ENCODE measurements around the gene FAM83C. TPM values are rescaled to one million over a fixed set of nuclear protein-coding genes. Genes with fewer than 3 reads are reported as not detected.

Gene FAM83C
- polyA plus RNA-seq, 1 of the 3 experiments (the other 2 are of a cell fraction), result not detected

- WGBS (ENCODE audit: low lambda C conversion rate), result 89% methylated on average over 8 of the region's 9 CpGs
- Histone ChIP-seq H3F3A (replicated peaks; ENCODE audit: insufficient read depth) (no peaks in the 10 kb centered on the region), H3K27me3 (ENCODE audit: insufficient read depth) (no peaks in the 10 kb centered on the region), H4K20me1 (ENCODE audit: insufficient read depth) (no peaks in the 10 kb centered on the region), H3K9me2 (no peaks in the 10 kb centered on the region), H3K4me1 (ENCODE audit: control insufficient read depth in 1 of 2, insufficient read depth in 2 of 2, low read depth in 1 of 2, low read length in 1 of 2) (no peaks in the 10 kb centered on the region; a peak in 1 of 4 replicates), H3K4me2 (no peak overlapping the region), H3K27ac (ENCODE audit: low read depth in 2 of 2, low read length in 1 of 2) (no peak overlapping the region), H3K9ac (no peak overlapping the region), H3K79me2 (ENCODE audit: insufficient read depth) (no peaks in the 10 kb centered on the region), H3K9me3 (no peaks in the 10 kb centered on the region), H3K4me3 (ENCODE audit: low read depth in 2 of 2, low read length in 1 of 2) (no peak overlapping the region), H2AFZ (ENCODE audit: low read depth) (no peak overlapping the region), H3K36me3 (replicated peaks in 1 of 2; ENCODE audit: control insufficient read depth in 1 of 2, insufficient read depth in 2 of 2, low read length in 1 of 2) (no peaks in the 10 kb centered on the region)
- ChIA-PET POLR2A (no interaction called here), CTCF (interaction anchor here (0.9 kb wide), 1 partner anchor 104 kb away, joined by 3 read pairs; no protein-coding TSS in a partner anchor)
- DNase-seq, result no peak
- TF ChIP-seq RFX5 (IDR thresholded peaks at IDR 0.05; ENCODE audit: low read length) (no peak), NRF1 (IDR thresholded peaks at IDR 0.05; ENCODE audit: low read depth, low read length) (no peak), ELF1 (IDR thresholded peaks at IDR 0.05) (no peak), TCF12 (IDR thresholded peaks at IDR 0.05) (no peak), PBX3 (IDR thresholded peaks at IDR 0.05) (no peak), EP300 (IDR thresholded peaks at IDR 0.05; ENCODE audit: borderline replicate concordance in 1 of 2, low read depth in 1 of 2, low read length in 1 of 2) (no peak), TEAD4 (IDR thresholded peaks at IDR 0.05; ENCODE audit: borderline replicate concordance, insufficient read depth) (no peak), USF2 (IDR thresholded peaks at IDR 0.05; ENCODE audit: borderline replicate concordance, low read depth, low read length) (no peak), GATA2 (CRISPR knock-in tag; IDR thresholded peaks at IDR 0.05) (no peak), IRF3 (IDR thresholded peaks at IDR 0.05; ENCODE audit: low read depth, low read length) (no peak), NFIC (IDR thresholded peaks at IDR 0.05; ENCODE audit: borderline replicate concordance) (no peak), RAD21 (IDR thresholded peaks at IDR 0.05; ENCODE audit: low read length) (no peak), SMC3 (IDR thresholded peaks at IDR 0.05; ENCODE audit: low read depth, low read length) (no peak), MAX (IDR thresholded peaks at IDR 0.05; ENCODE audit: low read depth) (no peak)
Measured at GRCh38 chr20:35248641-35249475, 43.4 kb downstream of the FAM83C start.

Measured in SK-N-SH (cell line).